Stimulated activated naive CD8-positive, alpha-beta T cell treated with anti-CD3 and anti-CD28 coated beads, Interleukin-15, Interleukin-2, amounts not matched to agents 100 U/mL and 50 U/mL, for 24 hours (primary cell): ENCODE measurements around the gene PDCD4.

Experiments used
- ATAC-seq: fragments of 150-1000 bp; cut with Tn5 transposase; one replicate; pipeline ENCODE4 v1.10.0; 2021
- DNase-seq: peaks from one replicate; pipeline ENCODE4 v3.0.0; 2021

The PDCD4 gene

GRCh38 chr10:110871298-110872084, at the start of gene PDCD4:
Gene PDCD4 (plus strand): TSS chr10:110871928. CDS start chr10:110876028, 4,100 bp downstream.
- DNase-seq, result peak; percentile 99

GRCh38 chr10:110822035-110822711, 49.6 kb upstream of the PDCD4 start:
- ATAC-seq (no peak), DNase-seq (no peak)

More at GRCh38 chr10:110871298-110872084, at the start of gene PDCD4:
- peak; percentile 81 for ATAC-seq

- no peak for DNase-seq
- ATAC-seq, result no peak
Observed at GRCh38 chr10:110822712-110823311, 48.9 kb upstream of the PDCD4 start.

- DNase-seq (no peak), ATAC-seq (no peak)
Observed at GRCh38 chr10:110824152-110824441, 47.6 kb upstream of the PDCD4 start.

GRCh38 chr10:110824660-110825059, 47.1 kb upstream of the PDCD4 start:
- DNase-seq (no peak), ATAC-seq (no peak)

GRCh38 chr10:110825508-110825907, 46.2 kb upstream of the PDCD4 start:
- DNase-seq (no peak), ATAC-seq (no peak)

GRCh38 chr10:110827410-110827809, 44.3 kb upstream of the PDCD4 start:
- DNase-seq (no peak), ATAC-seq (no peak)

GRCh38 chr10:110827875-110828274, 43.9 kb upstream of the PDCD4 start:
- DNase-seq (no peak), ATAC-seq (no peak)

- DNase-seq (no peak), ATAC-seq (no peak)
Observed at GRCh38 chr10:110828525-110828924, 43.2 kb upstream of the PDCD4 start.

GRCh38 chr10:110829721-110830410, 41.9 kb upstream of the PDCD4 start:
- DNase-seq (no peak), ATAC-seq (no peak)

GRCh38 chr10:110833234-110833940, 38.3 kb upstream of the PDCD4 start:
- DNase-seq, result no peak
- ATAC-seq, result no peak

- DNase-seq (no peak), ATAC-seq (no peak)
Observed at GRCh38 chr10:110833941-110834628, 37.6 kb upstream of the PDCD4 start.

GRCh38 chr10:110834629-110835301, 37.0 kb upstream of the PDCD4 start:
- ATAC-seq, result peak; percentile 70
- peak; percentile 46 for DNase-seq

GRCh38 chr10:110835841-110836240, 35.9 kb upstream of the PDCD4 start:
- no peak for DNase-seq
- no peak for ATAC-seq

- no peak for DNase-seq
- ATAC-seq, result no peak
Observed at GRCh38 chr10:110836706-110837105, 35.0 kb upstream of the PDCD4 start.

GRCh38 chr10:110837418-110838171, 34.1 kb upstream of the PDCD4 start:
- DNase-seq, result no peak

GRCh38 chr10:110840225-110840922, 31.4 kb upstream of the PDCD4 start:
- peak; percentile 6 for DNase-seq

More at GRCh38 chr10:110837418-110838171, 34.1 kb upstream of the PDCD4 start:
- ATAC-seq, result no peak

GRCh38 chr10:110840923-110841428, 30.8 kb upstream of the PDCD4 start:
- ATAC-seq (no peak), DNase-seq (peak; percentile 5)

More at GRCh38 chr10:110840225-110840922, 31.4 kb upstream of the PDCD4 start:
- no peak for ATAC-seq

GRCh38 chr10:110841767-110842267, 29.9 kb upstream of the PDCD4 start:
- ATAC-seq, result peak; percentile 80
- peak; percentile 66 for DNase-seq
